Renal pelvis (tissue), 4 donors: ENCODE data around the gene ACVR2B. TPM values are rescaled to one million over a fixed set of nuclear protein-coding genes. Genes with fewer than 3 reads are reported as not detected.

Source experiments
- DNase-seq: peaks from one replicate; pipeline ENCODE4 v3.0.0-alpha.2; 2013
- polyA plus RNA-seq, 3 donors: library from polyadenylated mRNA; unstranded; fragments of 120-200 nt; gene quantifications; one replicate each; pipeline ENCODE4 v1.2.1, GENCODE V29; 2013; ENCODE audit not compliant: insufficient read length in 3 of 3

ACVR2B gene
- polyA plus RNA-seq, 3 donors, result 16.0 to 21.8 (median 20.7) TPM

- DNase-seq, result no peak
Observed at GRCh38 chr3:38455639-38456430, 2.1 kb downstream of the ACVR2B start.

DNA sequence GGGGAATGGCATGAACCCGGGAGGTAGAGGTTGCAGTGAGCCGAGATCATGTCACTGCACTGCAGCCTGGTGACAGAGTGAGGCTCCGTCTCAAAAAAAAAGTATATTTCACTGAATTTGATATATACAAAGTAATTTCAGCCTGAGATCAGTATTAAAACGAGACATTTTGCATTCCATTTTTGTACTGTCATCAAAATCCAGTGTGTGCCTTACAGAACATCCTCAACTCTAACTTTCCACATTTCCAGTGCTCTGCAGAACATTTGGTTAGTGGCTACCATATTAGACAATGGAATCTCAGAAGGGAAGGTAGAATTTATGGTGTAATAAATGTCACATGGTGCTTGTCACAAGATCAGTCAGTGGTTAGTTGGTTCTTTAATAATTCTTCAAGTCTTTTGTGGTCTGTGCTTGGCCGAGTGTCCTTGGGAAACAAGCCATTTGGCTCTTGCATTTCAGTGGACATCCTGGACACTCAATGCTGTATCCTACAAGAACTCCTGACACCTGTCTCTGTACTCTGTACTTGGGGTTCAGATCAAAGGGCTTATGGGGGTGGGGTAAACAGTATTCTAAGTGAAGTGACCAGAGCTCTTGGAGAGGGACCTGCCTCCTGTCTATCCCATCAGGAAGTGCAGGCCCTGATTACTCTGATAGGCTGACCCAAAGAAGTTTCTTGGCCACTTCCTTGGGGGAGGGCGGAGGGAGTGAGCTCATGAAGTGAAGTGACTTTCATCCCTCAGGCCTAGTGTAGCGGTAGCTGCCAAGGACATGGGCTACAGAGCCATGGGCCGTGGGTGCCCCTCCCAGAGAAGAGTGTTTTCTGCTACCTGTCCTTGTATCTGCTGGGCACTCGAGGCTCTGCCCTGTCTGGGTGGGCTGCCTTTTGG lies 3.7 kb downstream of the ACVR2B start:
- no peak for DNase-seq

GRCh38 chr3:38458796-38459498 lies 5.3 kb downstream of the ACVR2B start:
- DNase-seq, result no peak

DNA sequence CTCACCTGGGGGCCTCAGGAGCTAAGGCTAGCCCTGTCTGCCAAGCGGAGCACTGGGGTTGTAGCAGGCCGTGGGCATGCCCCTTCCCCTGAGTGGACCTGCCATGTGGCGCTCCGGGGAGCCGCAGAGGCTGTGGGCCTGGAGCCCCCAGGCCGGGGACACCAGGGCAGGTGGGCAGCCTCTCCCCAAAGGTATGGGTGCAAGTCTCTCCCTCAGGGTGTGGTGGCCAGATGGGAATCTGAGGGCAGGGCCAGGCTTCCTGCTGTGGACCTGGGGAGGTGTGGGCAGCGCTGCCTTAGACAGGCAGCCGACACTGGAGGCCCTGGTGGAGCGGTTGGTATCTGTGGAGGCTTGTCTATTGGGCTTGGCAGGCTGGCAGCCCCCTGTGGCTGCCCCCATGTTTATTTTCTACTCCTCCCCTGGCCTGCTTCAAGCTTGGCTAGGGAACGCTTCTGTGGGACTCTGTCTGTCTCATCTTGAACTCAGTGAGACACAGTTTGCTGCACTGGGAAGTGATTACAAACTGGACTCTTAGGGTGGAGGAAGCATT lies 5.9 kb downstream of the ACVR2B start:
- no peak for DNase-seq

DNA sequence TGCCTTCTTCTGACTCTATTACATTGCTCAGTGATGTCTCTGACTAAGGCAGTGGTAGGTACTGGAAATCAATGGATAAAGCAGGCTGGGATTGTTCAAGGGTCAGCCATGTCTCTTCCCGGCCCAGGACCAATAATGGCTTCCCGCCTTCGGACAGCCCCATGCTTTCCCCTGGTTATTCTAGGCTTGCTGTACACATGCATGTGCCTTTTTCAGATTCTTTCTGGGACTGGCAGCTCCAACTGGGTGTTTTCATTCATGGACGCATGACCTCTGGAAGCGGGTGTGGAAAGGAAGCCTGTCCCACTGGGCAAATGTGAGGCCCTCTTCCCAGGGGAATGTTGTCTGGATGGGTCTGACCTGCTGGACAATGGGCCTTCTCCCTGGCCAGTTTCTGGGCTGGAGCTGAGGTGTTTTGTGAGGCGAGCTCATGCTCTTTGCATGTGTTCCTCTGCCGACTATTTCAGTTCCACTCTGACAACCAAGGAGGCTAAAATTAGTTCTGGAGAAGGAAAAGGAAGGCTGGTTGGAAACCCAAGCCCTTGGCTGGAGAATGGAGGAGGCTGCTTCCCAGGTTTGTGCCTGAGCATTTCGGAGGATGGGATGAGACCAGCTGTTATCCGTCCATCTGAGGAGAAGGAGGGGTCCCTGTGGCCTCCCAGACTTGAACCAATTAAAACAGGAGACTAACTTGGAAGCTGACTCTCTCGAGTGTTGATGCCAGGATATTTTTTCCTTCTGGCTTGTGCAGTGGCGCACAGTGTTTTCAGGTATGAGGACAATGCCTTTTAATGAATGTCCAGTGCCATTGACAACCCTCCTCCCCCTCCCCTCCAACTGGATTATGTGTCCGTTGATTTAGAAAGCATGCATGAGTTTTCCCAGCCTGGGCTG lies 6.9 kb downstream of the ACVR2B start:
- no peak for DNase-seq

- no peak for DNase-seq
Observed at GRCh38 chr3:38465588-38466154, 12.0 kb downstream of the ACVR2B start.

DNA sequence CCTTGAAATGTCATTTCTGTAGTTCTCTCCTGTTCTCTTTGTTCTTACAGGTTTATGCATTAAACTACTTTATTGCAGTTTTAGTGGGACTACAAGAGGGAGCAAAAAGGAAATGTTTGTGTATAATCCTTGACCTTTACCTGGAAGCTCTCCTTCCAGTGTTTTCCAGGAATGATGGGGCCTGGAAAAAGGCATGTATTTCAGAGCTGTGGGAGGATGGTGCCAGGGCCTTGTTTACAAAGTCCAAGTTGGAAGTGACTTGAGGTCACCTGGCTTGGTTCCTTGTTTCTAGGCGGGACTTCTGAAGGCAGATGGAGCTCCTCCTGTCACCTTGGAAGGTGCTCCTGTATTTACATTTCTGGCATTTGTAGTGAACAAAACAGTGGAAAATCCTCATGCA lies 15.1 kb downstream of the ACVR2B start:
- DNase-seq, result no peak

GRCh38 chr3:38469852-38470251 lies 16.2 kb downstream of the ACVR2B start:
- no peak for DNase-seq

- DNase-seq, result no peak
Observed at GRCh38 chr3:38471260-38471857, 17.7 kb downstream of the ACVR2B start.

- DNase-seq, result no peak
Observed at GRCh38 chr3:38472342-38472741, 18.7 kb downstream of the ACVR2B start.

DNA sequence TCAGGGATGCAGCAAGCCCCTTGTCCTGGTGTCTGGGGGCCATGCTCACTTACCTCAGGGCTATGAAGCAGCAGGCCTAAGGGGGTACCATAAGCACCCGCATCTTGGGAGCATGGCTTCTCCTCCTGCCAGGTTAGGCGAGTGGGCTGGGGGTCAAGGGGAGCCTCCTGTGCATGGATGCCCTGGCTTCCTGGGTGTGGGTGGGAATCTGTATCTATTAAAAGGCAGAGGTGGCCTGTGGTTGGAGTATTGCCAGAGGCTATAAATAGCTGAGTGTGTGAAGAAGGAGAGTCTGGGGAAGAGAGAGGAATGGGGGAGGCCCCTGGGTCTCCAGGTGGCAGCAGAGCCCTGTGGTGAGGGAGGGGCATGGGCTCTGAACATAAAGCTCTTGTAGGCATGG lies 19.5 kb downstream of the ACVR2B start:
- no peak for DNase-seq

- DNase-seq, result no peak
Observed at GRCh38 chr3:38474928-38475605, 21.4 kb downstream of the ACVR2B start.

DNA sequence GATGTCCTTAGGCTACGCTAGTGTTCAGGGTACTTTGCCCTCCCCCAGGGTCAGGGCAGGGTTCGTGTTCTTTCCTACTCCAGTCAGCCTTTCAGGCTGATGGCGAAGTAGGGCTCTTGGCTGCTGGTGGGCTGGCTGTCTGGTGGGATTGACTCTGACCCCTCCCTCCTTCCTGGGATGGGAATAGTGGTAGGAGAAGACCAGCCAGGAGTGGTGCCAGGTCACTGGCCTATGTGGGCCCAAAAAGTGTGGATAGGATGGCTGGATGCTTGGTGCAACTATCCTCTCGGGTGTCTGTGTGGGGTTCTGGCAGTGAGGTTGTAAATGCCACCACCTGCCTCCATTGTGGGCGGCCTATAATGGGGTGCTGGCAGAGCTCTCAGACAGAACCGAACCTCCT lies 22.0 kb downstream of the ACVR2B start:
- no peak for DNase-seq

DNA sequence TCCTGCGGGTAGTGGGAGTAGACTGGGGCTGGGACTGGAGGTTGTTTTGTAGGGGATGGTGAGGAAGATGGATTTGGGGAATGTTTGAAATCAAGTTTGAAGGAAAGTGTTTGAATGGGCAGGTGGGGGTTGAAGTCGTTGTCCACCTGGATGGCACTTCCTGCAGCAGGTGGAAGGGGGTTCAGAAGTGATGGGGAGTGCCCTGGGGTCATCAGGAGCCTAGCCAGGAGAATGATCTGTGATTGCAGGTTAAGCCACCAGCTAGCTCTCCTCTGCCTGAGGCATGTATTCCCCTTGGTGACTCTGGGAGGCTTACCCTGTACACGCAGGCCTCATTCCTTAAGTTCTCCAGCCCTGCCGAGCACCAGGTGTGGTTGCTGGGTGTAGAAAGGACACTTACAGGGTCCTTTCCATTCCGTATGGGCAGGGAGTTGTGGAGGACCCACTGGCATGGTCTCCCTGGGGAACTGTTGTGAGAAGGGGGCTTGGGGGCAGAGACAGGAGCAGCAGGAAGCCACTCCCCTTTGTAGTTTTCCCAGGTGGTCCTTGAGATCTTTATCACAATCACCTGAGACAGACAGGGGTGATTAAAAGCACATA lies 22.6 kb downstream of the ACVR2B start:
- no peak for DNase-seq

GRCh38 chr3:38477057-38477820 lies 23.5 kb downstream of the ACVR2B start:
- no peak for DNase-seq

DNA sequence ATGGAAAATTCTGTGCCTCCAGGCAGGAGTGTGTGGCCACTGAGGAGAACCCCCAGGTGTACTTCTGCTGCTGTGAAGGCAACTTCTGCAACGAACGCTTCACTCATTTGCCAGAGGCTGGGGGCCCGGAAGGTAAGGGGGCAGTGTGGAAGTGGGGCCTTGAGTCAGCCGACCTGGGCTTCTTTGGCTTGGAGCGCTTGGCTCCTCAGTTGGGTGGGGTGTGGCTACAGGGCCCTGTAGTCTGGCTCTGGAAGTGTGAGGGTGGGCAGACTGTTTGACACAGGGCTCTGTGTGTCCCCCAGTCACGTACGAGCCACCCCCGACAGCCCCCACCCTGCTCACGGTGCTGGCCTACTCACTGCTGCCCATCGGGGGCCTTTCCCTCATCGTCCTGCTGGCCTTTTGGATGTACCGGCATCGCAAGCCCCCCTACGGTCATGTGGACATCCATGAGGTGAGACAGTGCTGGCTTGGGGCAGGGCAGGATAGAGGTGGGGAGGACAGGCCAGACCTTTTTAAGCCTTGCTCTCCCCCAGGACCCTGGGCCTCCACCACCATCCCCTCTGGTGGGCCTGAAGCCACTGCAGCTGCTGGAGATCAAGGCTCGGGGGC lies 24.3 kb downstream of the ACVR2B start:
- no peak for DNase-seq

GRCh38 chr3:38478901-38479300 lies 25.2 kb downstream of the ACVR2B start:
- no peak for DNase-seq
